ENCODE data around the gene PPP2R5E. TPM values are rescaled to one million over a fixed set of nuclear protein-coding genes. Genes with fewer than 3 reads are reported as not detected.

The PPP2R5E gene
- total RNA-seq, 1 donor = 31.7 TPM

DNA sequence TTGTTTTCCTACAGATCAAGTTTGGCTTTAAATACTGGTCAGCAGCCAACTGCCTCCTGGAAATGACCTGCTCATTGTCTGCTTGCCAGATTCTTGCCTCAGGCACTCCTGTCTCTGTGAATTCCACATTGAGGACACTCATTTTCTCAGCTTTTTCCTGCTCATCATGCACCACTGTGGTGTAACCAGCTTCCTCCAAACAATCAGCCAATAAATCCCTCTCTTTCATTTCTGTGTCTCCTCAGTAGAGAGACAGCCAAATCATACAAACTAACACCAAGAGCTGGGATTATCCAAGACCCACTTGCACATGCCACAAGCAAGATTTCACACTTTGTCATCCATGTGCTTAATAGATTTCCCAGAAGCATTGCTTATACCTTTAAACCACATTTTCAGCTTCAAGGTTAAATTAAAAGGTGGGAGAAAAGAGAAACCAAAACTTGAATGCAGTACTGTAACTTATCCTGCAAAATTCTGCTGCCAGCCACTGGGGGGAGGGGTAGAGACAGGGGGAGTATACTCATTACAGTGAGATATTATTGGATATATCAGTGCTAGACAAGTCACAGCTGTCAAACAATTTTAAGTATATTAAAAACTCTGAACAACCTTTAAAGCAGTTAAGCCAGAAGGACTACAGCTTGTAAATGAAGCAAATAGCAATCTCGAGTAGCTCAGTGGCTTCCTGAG is 105.0 kb downstream of the PPP2R5E start:
- peak overlapping the region; percentile 47 for H3K4me3 ChIP-seq (ENCODE audit: low read depth, low read length)
- DNase-seq (ENCODE audit: low read depth) = peak; percentile 99
- TF ChIP-seq, protein P1, sequence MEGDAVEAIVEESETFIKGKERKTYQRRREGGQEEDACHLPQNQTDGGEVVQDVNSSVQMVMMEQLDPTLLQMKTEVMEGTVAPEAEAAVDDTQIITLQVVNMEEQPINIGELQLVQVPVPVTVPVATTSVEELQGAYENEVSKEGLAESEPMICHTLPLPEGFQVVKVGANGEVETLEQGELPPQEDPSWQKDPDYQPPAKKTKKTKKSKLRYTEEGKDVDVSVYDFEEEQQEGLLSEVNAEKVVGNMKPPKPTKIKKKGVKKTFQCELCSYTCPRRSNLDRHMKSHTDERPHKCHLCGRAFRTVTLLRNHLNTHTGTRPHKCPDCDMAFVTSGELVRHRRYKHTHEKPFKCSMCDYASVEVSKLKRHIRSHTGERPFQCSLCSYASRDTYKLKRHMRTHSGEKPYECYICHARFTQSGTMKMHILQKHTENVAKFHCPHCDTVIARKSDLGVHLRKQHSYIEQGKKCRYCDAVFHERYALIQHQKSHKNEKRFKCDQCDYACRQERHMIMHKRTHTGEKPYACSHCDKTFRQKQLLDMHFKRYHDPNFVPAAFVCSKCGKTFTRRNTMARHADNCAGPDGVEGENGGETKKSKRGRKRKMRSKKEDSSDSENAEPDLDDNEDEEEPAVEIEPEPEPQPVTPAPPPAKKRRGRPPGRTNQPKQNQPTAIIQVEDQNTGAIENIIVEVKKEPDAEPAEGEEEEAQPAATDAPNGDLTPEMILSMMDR (IDR thresholded peaks at IDR 0.05; ENCODE audit: insufficient read depth, low read length) = peak; percentile 16

- TF ChIP-seq, protein P1 (IDR thresholded peaks at IDR 0.05; ENCODE audit: insufficient read depth, low read length) = no peak
- no peak overlapping the region for H3K4me3 ChIP-seq (ENCODE audit: low read depth, low read length)
- DNase-seq (ENCODE audit: low read depth) = no peak
Observed at GRCh38 chr14:63436286-63437098, 106.7 kb downstream of the PPP2R5E start.

GRCh38 chr14:63435838-63436237 is 107.3 kb downstream of the PPP2R5E start:
- DNase-seq (ENCODE audit: low read depth) = peak; percentile 82
- no peak overlapping the region for H3K4me3 ChIP-seq (ENCODE audit: low read depth, low read length)
- TF ChIP-seq, protein P1 (IDR thresholded peaks at IDR 0.05; ENCODE audit: insufficient read depth, low read length) = no peak

GRCh38 chr14:63435204-63435603 is 108.0 kb downstream of the PPP2R5E start:
- H3K4me3 ChIP-seq (ENCODE audit: low read depth, low read length) = no peak overlapping the region
- DNase-seq (ENCODE audit: low read depth) = no peak
- TF ChIP-seq, protein P1 (IDR thresholded peaks at IDR 0.05; ENCODE audit: insufficient read depth, low read length) = no peak

- no peak overlapping the region for H3K4me3 ChIP-seq (ENCODE audit: low read depth, low read length)
- TF ChIP-seq, protein P1 (IDR thresholded peaks at IDR 0.05; ENCODE audit: insufficient read depth, low read length) = no peak
- no peak for DNase-seq (ENCODE audit: low read depth)
Observed at GRCh38 chr14:63432888-63433552, 110.2 kb downstream of the PPP2R5E start.

GRCh38 chr14:63432228-63432627 is 110.9 kb downstream of the PPP2R5E start:
- no peak for DNase-seq (ENCODE audit: low read depth)
- TF ChIP-seq, protein P1 (IDR thresholded peaks at IDR 0.05; ENCODE audit: insufficient read depth, low read length) = no peak
- H3K4me3 ChIP-seq (ENCODE audit: low read depth, low read length) = no peak overlapping the region
